ENCODE data around the gene CLN6.

DNA sequence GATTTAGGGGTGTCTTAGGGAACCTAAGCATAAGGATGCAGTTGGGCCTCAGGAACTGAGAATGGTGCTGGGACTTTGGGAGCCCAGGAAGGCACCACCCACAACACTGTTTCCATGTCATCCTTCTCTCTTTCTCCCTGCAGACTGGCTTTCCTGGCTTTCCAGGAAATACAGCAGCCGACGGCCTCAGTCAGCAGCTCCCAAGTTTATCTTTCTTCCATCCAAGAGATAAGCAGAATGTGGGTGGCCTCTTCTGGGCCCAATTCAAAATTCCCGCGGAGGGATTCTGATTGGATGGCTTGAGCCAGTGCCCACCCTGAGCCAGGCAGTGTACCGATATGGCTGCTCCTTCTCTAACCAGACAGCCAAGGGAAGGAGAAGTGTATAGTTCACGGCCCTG is 4.5 kb upstream of the CLN6 start:
- TF ChIP-seq, protein P1, sequence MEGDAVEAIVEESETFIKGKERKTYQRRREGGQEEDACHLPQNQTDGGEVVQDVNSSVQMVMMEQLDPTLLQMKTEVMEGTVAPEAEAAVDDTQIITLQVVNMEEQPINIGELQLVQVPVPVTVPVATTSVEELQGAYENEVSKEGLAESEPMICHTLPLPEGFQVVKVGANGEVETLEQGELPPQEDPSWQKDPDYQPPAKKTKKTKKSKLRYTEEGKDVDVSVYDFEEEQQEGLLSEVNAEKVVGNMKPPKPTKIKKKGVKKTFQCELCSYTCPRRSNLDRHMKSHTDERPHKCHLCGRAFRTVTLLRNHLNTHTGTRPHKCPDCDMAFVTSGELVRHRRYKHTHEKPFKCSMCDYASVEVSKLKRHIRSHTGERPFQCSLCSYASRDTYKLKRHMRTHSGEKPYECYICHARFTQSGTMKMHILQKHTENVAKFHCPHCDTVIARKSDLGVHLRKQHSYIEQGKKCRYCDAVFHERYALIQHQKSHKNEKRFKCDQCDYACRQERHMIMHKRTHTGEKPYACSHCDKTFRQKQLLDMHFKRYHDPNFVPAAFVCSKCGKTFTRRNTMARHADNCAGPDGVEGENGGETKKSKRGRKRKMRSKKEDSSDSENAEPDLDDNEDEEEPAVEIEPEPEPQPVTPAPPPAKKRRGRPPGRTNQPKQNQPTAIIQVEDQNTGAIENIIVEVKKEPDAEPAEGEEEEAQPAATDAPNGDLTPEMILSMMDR (IDR thresholded peaks at IDR 0.05; ENCODE audit: poor library complexity): no peak
- TF ChIP-seq EZH2 (IDR thresholded peaks at IDR 0.05; ENCODE audit: borderline replicate concordance): no peak
